ENCODE data around the gene LAMP1.

DNA sequence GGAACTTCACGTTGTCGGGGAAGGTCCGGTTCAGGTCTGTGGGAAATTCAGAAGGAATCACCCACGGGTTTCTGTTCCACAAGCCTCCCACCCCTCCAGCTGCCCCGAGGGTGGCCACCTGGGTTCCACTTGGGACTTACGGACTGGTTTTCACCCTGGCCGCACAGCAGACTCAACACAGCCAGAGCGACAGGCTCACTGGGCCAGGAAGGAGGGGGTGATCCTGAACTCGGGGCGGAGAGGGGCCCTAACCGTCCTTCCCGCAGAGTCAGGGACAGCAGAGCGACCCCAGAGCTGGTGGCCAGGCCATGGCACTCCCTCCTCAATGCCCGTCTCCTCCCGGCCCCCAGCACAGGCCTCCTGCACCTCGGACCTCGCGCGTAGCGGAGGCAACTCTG lies 53.9 kb downstream of the LAMP1 start:
- TF ChIP-seq, protein P1, sequence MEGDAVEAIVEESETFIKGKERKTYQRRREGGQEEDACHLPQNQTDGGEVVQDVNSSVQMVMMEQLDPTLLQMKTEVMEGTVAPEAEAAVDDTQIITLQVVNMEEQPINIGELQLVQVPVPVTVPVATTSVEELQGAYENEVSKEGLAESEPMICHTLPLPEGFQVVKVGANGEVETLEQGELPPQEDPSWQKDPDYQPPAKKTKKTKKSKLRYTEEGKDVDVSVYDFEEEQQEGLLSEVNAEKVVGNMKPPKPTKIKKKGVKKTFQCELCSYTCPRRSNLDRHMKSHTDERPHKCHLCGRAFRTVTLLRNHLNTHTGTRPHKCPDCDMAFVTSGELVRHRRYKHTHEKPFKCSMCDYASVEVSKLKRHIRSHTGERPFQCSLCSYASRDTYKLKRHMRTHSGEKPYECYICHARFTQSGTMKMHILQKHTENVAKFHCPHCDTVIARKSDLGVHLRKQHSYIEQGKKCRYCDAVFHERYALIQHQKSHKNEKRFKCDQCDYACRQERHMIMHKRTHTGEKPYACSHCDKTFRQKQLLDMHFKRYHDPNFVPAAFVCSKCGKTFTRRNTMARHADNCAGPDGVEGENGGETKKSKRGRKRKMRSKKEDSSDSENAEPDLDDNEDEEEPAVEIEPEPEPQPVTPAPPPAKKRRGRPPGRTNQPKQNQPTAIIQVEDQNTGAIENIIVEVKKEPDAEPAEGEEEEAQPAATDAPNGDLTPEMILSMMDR (IDR thresholded peaks at IDR 0.05; ENCODE audit: low read depth, low read length, poor library complexity, severe bottlenecking) = no peak
- no peak for TF ChIP-seq EZH2phosphoT487 (IDR thresholded peaks at IDR 0.05; ENCODE audit: borderline replicate concordance, low read length)

Data from DOHH2 (cell line).